Vagina (tissue), 2 donors: ENCODE measurements around the gene DLG5. TPM values are rescaled to one million over a fixed set of nuclear protein-coding genes. Genes with fewer than 3 reads are reported as not detected.

Source experiments
- DNase-seq, 2 donors: peaks; one replicate each; pipeline ENCODE4 v3.0.0-alpha.2; 2017; ENCODE audit errors: extremely low spot score in 2 of 2
- H3K27ac ChIP-seq: fragments of 200-600 bp; sonication (generic); one replicate; pipeline ENCODE4 v1.5.1; 2019
- H3K27me3 ChIP-seq: fragments of 200-600 bp; sonication (generic); one replicate; pipeline ENCODE4 v1.5.1; 2019
- H3K36me3 ChIP-seq, 2 donors: fragments of 200-600 bp; sonication (generic); one replicate each; pipeline ENCODE4 v1.5.1; 2017 to 2019
- H3K4me1 ChIP-seq: fragments of 200-600 bp; sonication (generic); one replicate; pipeline ENCODE4 v1.5.1; 2019
- H3K4me3 ChIP-seq, 2 donors: fragments of 200-600 bp; sonication (generic); 1 replicate in 1 of 2; 2 replicates in 1 of 2; pipeline ENCODE4 v1.5.1; 2016 to 2019
- H3K9me3 ChIP-seq: fragments of 200-600 bp; sonication (generic); one replicate; pipeline ENCODE4 v1.5.1; 2019
- CTCF ChIP-seq, 3 experiments: fragments of 450-650 bp in 2 of 3; fragments of 200-600 bp in 1 of 3; sonication (generic) in 1 of 3; IDR thresholded peaks; one replicate each; pipeline ENCODE4 v1.5.1; 2017 to 2019; ENCODE audit warnings: antibody characterized with exemption in 3 of 3, mild to moderate bottlenecking in 2 of 3, moderate library complexity in 2 of 3
- POLR2A ChIP-seq, 2 donors: fragments of 450-650 bp; IDR thresholded peaks; one replicate each; pipeline ENCODE4 v1.6.1; 2017; ENCODE audit warnings: antibody characterized with exemption in 2 of 2, mild to moderate bottlenecking in 2 of 2, moderate library complexity in 2 of 2
- POLR2AphosphoS5 ChIP-seq, 2 donors: sonication (generic); formaldehyde crosslinking; IDR thresholded peaks; one replicate each; pipeline ENCODE4 v1.9.0; 2017; ENCODE audit warnings: antibody characterized with exemption in 2 of 2, mild to moderate bottlenecking in 2 of 2, low read depth in 1 of 2; ENCODE audit not compliant: insufficient read depth in 1 of 2
- intact Hi-C: fragments of 100-400 bp; cut with DNase I; formaldehyde crosslinking; loops from one replicate; pipeline ENCODE4 v1.15.1; 2023
- total RNA-seq: library from RNA; depleted of rRNA; stranded (reverse); fragments of >200 nt; gene quantifications from one replicate; pipeline ENCODE4 v1.2.3, GENCODE V29; 2016

Gene DLG5
- total RNA-seq, 1 donor from 2014 or later, result 57.5 TPM

GRCh38 chr10:77946084-77946483 lies 19.5 kb upstream of the DLG5 start:
- no peaks in the 10 kb centered on the region for H3K27me3 ChIP-seq
- no peaks in the 10 kb centered on the region for H3K36me3 ChIP-seq
- intact Hi-C loops, result no loop called here
- no peak for DNase-seq
- TF ChIP-seq POLR2AphosphoS5 (IDR thresholded peaks at IDR 0.05; ENCODE audit: insufficient read depth in 1 of 2, low read depth in 1 of 2) (no peak), CTCF (IDR thresholded peaks at IDR 0.05) (no peak), POLR2A (IDR thresholded peaks at IDR 0.05) (no peak)
- no peak overlapping the region for H3K27ac ChIP-seq
- H3K4me1 ChIP-seq, result no peaks in the 10 kb centered on the region
- no peak overlapping the region for H3K4me3 ChIP-seq
- peaks cover 4% of the 10 kb centered on the region for H3K9me3 ChIP-seq

- TF ChIP-seq CTCF (IDR thresholded peaks at IDR 0.05) (no peak), POLR2AphosphoS5 (IDR thresholded peaks at IDR 0.05; ENCODE audit: insufficient read depth in 1 of 2, low read depth in 1 of 2) (no peak), POLR2A (IDR thresholded peaks at IDR 0.05) (no peak)
These were observed 18.0 kb upstream of the DLG5 start for GRCh38 chr10:77944519-77944918.

GRCh38 chr10:77943121-77943901 lies 16.8 kb upstream of the DLG5 start:
- H3K4me3 ChIP-seq, result no peak overlapping the region
- H3K27ac ChIP-seq, result peak overlapping the region; percentile 1
- no peaks in the 10 kb centered on the region for H3K9me3 ChIP-seq
- DNase-seq, result no peak
- intact Hi-C loops, result no loop called here
- H3K27me3 ChIP-seq, result no peaks in the 10 kb centered on the region
- H3K36me3 ChIP-seq, result no peaks in the 10 kb centered on the region
- TF ChIP-seq POLR2AphosphoS5 (IDR thresholded peaks at IDR 0.05; ENCODE audit: insufficient read depth in 1 of 2, low read depth in 1 of 2) (peak in 1 of 2 donors; percentile 14), CTCF (IDR thresholded peaks at IDR 0.05) (no peak)
- H3K4me1 ChIP-seq, result peaks cover 17% of the 10 kb centered on the region

More at GRCh38 chr10:77944519-77944918, 18.0 kb upstream of the DLG5 start:
- Histone ChIP-seq H3K27ac (no peak overlapping the region), H3K9me3 (no peaks in the 10 kb centered on the region), H3K36me3 (no peaks in the 10 kb centered on the region), H3K27me3 (no peaks in the 10 kb centered on the region), H3K4me3 (no peak overlapping the region), H3K4me1 (peaks cover 13% of the 10 kb centered on the region)
- DNase-seq, result no peak
- intact Hi-C loops, result no loop called here

- Histone ChIP-seq H3K4me1 (peaks cover 17% of the 10 kb centered on the region), H3K4me3 (no peak overlapping the region), H3K36me3 (no peaks in the 10 kb centered on the region), H3K27me3 (no peaks in the 10 kb centered on the region), H3K9me3 (no peaks in the 10 kb centered on the region), H3K27ac (no peak overlapping the region)
- no peak for TF ChIP-seq POLR2A (IDR thresholded peaks at IDR 0.05)
- TF ChIP-seq POLR2AphosphoS5 (IDR thresholded peaks at IDR 0.05; ENCODE audit: insufficient read depth in 1 of 2, low read depth in 1 of 2), result no peak
- no peak for TF ChIP-seq CTCF (IDR thresholded peaks at IDR 0.05)
- intact Hi-C loops, result no loop called here
- no peak for DNase-seq
These were observed 15.2 kb upstream of the DLG5 start for GRCh38 chr10:77941790-77942189.

GRCh38 chr10:77940627-77941026 lies 14.1 kb upstream of the DLG5 start:
- Histone ChIP-seq H3K36me3 (no peaks in the 10 kb centered on the region), H3K4me1 (peaks cover 17% of the 10 kb centered on the region), H3K27ac (peak overlapping the region; percentile 26), H3K4me3 (no peak overlapping the region), H3K9me3 (no peaks in the 10 kb centered on the region), H3K27me3 (no peaks in the 10 kb centered on the region)
- no peak for DNase-seq
- TF ChIP-seq POLR2A (IDR thresholded peaks at IDR 0.05) (no peak), POLR2AphosphoS5 (IDR thresholded peaks at IDR 0.05; ENCODE audit: insufficient read depth in 1 of 2, low read depth in 1 of 2) (no peak), CTCF (IDR thresholded peaks at IDR 0.05) (no peak)
- intact Hi-C loops, result no loop called here
